ENCODE results near the gene ZBTB4. TPM values are rescaled to one million over a fixed set of nuclear protein-coding genes. Genes with fewer than 3 reads are reported as not detected.
A peak's percentile ranks its signal among the peaks of the same experiment; 100 is the strongest.

The ZBTB4 gene
- total RNA-seq, 2 experiments from 2014 or later, result 25.8 to 28.4 TPM

GRCh38 chr17:7465597-7466275 is 13.7 kb downstream of the ZBTB4 start:
- Mint-ChIP-seq H3K27me3 (no peaks in the 10 kb centered on the region), H3K36me3 (ENCODE audit: low read depth) (peaks cover 21% of the 10 kb centered on the region), H3K4me1 (peaks cover 16% of the 10 kb centered on the region), H3K27ac (no peak overlapping the region), H3K9me3 (no peaks in the 10 kb centered on the region), H3K4me3 (no peak overlapping the region)
- DNase-seq, result no peak
- POLR2A ChIA-PET, result no interaction called here
- CTCF ChIA-PET, result interaction anchor here (2.6 kb wide), 1 partner anchor 11 kb away, joined by 13 read pairs; no protein-coding TSS in a partner anchor

- CTCF ChIA-PET, result interaction anchor here (0.7 to 2.6 kb wide), 3 partner anchors 13 to 22 kb away, joined by 3 to 13 read pairs (median 5); partner anchors contain the start of gene CHRNB1
- Mint-ChIP-seq H3K27me3 (no peaks in the 10 kb centered on the region), H3K27ac (no peak overlapping the region), H3K36me3 (ENCODE audit: low read depth) (peaks cover 23% of the 10 kb centered on the region), H3K4me3 (no peak overlapping the region), H3K4me1 (peaks cover 21% of the 10 kb centered on the region), H3K9me3 (no peaks in the 10 kb centered on the region)
- DNase-seq, result no peak
- POLR2A ChIA-PET, result no interaction called here
Measured at GRCh38 chr17:7464081-7464480, 15.3 kb downstream of the ZBTB4 start.

- POLR2A ChIA-PET, result no interaction called here
- H3K9me3 Mint-ChIP-seq, result no peaks in the 10 kb centered on the region
- H3K4me3 Mint-ChIP-seq, result no peak overlapping the region
- H3K27ac Mint-ChIP-seq, result no peak overlapping the region
- CTCF ChIA-PET, result interaction anchor here (0.7 to 2.6 kb wide), 2 partner anchors 13 to 19 kb away, joined by 5 to 13 read pairs; partner anchors contain the start of gene CHRNB1
- no peak for DNase-seq
- no peaks in the 10 kb centered on the region for H3K27me3 Mint-ChIP-seq
- peaks cover 27% of the 10 kb centered on the region for H3K36me3 Mint-ChIP-seq (ENCODE audit: low read depth)
- H3K4me1 Mint-ChIP-seq, result peaks cover 24% of the 10 kb centered on the region
Measured at GRCh38 chr17:7463372-7463846, 16.0 kb downstream of the ZBTB4 start.

GRCh38 chr17:7462474-7463371 is 16.7 kb downstream of the ZBTB4 start:
- H3K4me1 Mint-ChIP-seq, result peaks cover 22% of the 10 kb centered on the region
- no peak for DNase-seq
- no peak overlapping the region for H3K4me3 Mint-ChIP-seq
- POLR2A ChIA-PET, result no interaction called here
- H3K36me3 Mint-ChIP-seq (ENCODE audit: low read depth), result peaks cover 27% of the 10 kb centered on the region
- H3K9me3 Mint-ChIP-seq, result no peaks in the 10 kb centered on the region
- CTCF ChIA-PET, result interaction anchor here (0.6 to 3.5 kb wide), 5 partner anchors 19 to 139 kb away, joined by 3 to 14 read pairs (median 3); partner anchors contain the start of gene SLC35G6
- no peaks in the 10 kb centered on the region for H3K27me3 Mint-ChIP-seq
- no peak overlapping the region for H3K27ac Mint-ChIP-seq

GRCh38 chr17:7460850-7461660 is 18.4 kb downstream of the ZBTB4 start:
- no peaks in the 10 kb centered on the region for H3K9me3 Mint-ChIP-seq
- H3K36me3 Mint-ChIP-seq (ENCODE audit: low read depth), result peaks cover 37% of the 10 kb centered on the region
- CTCF ChIA-PET, result interaction anchor here (0.7 to 3.5 kb wide), 4 partner anchors 9 to 96 kb away, joined by 3 to 14 read pairs (median 4); partner anchors contain the start of gene SLC35G6
- H3K4me1 Mint-ChIP-seq, result peaks cover 22% of the 10 kb centered on the region
- DNase-seq, result no peak
- H3K27me3 Mint-ChIP-seq, result no peaks in the 10 kb centered on the region
- POLR2A ChIA-PET, result no interaction called here
- no peak overlapping the region for H3K27ac Mint-ChIP-seq
- H3K4me3 Mint-ChIP-seq, result no peak overlapping the region

- Mint-ChIP-seq H3K4me1 (peaks cover 25% of the 10 kb centered on the region), H3K9me3 (no peaks in the 10 kb centered on the region), H3K4me3 (no peak overlapping the region), H3K27ac (no peak overlapping the region), H3K27me3 (no peaks in the 10 kb centered on the region), H3K36me3 (ENCODE audit: low read depth) (peaks cover 37% of the 10 kb centered on the region)
- ChIA-PET CTCF (interaction anchor here (1.6 to 3.5 kb wide), 2 partner anchors 16 to 23 kb away, joined by 4 to 14 read pairs; no protein-coding TSS in a partner anchor), POLR2A (interaction anchor here (0.8 kb wide), 1 partner anchor 24 kb away, joined by 5 read pairs; the partner anchor contains the start of gene POLR2A)
- no peak for DNase-seq
Measured at GRCh38 chr17:7459961-7460545, 19.4 kb downstream of the ZBTB4 start.

- ChIA-PET CTCF (interaction anchor here (1.3 kb wide), 1 partner anchor 112 kb away, joined by 3 read pairs; no protein-coding TSS in a partner anchor), POLR2A (interaction anchor here (0.7 kb wide), 1 partner anchor 139 kb away, joined by 3 read pairs; no protein-coding TSS in a partner anchor)
- Mint-ChIP-seq H3K27me3 (peaks cover 33% of the 10 kb centered on the region), H3K9me3 (no peaks in the 10 kb centered on the region), H3K4me3 (no peak overlapping the region), H3K27ac (no peak overlapping the region), H3K4me1 (peaks cover 28% of the 10 kb centered on the region), H3K36me3 (ENCODE audit: low read depth) (peaks cover 27% of the 10 kb centered on the region)
- DNase-seq, result no peak
Measured at GRCh38 chr17:7448461-7448860, 31.0 kb downstream of the ZBTB4 start.

GRCh38 chr17:7445619-7445968 is 33.8 kb downstream of the ZBTB4 start:
- CTCF ChIA-PET, result interaction anchor here (0.5 to 2.8 kb wide), 6 partner anchors 9 to 144 kb away, joined by 3 to 28 read pairs (median 6); partner anchors contain the start of genes SENP3, SOX15 and TMEM102
- Mint-ChIP-seq H3K9me3 (no peaks in the 10 kb centered on the region), H3K27ac (peak overlapping the region; percentile 33), H3K4me1 (peaks cover 23% of the 10 kb centered on the region), H3K36me3 (ENCODE audit: low read depth) (peaks cover 23% of the 10 kb centered on the region), H3K4me3 (peak overlapping the region; percentile 72), H3K27me3 (peaks cover 49% of the 10 kb centered on the region)
- DNase-seq, result peak; percentile 47
- POLR2A ChIA-PET, result interaction anchor here (0.6 kb wide), 1 partner anchor 41 kb away, joined by 4 read pairs; the partner anchor contains the start of gene TMEM256

GRCh38 chr17:7444682-7445618 is 34.5 kb downstream of the ZBTB4 start, which contains the start of gene CHRNB1:
Gene CHRNB1, plus strand, starts transcription at chr17:7445061. Its CDS starts 67 bp downstream, at chr17:7445128.
- no peak for DNase-seq
- Mint-ChIP-seq H3K27ac (peak within 1 kb of the TSS; percentile 33), H3K9me3 (no peaks in the 10 kb centered on the region), H3K36me3 (ENCODE audit: low read depth) (peaks cover 23% of the 10 kb centered on the region), H3K4me3 (peak within 1 kb of the TSS; percentile 72), H3K4me1 (peaks cover 26% of the 10 kb centered on the region), H3K27me3 (peaks cover 55% of the 10 kb centered on the region)
- ChIA-PET CTCF (interaction anchor here (0.5 to 2.8 kb wide), 11 partner anchors 9 to 170 kb away, joined by 3 to 28 read pairs (median 3); partner anchors contain the start of genes FXR2, SENP3, SOX15 and TMEM102), POLR2A (no interaction called here)

- CTCF ChIA-PET, result interaction anchor here (0.6 to 2.8 kb wide), 13 partner anchors 8 to 171 kb away, joined by 3 to 28 read pairs (median 3); partner anchors contain the start of genes FXR2, SENP3, SPEM3 and TMEM102
- DNase-seq, result no peak
- POLR2A ChIA-PET, result no interaction called here
- Mint-ChIP-seq H3K27me3 (peaks cover 59% of the 10 kb centered on the region), H3K36me3 (ENCODE audit: low read depth) (peaks cover 27% of the 10 kb centered on the region), H3K27ac (no peak overlapping the region), H3K9me3 (no peaks in the 10 kb centered on the region), H3K4me3 (no peak overlapping the region), H3K4me1 (peaks cover 31% of the 10 kb centered on the region)
Measured at GRCh38 chr17:7443499-7444485, 35.6 kb downstream of the ZBTB4 start.

Data from activated CD4-positive, alpha-beta T cell treated with anti-CD3 and anti-CD28 coated beads, Interleukin-2, amount 10 ng/mL, durations not matched to agents 7 days and 5 days (primary cell).